IMR-90 (cell line): ENCODE results near the gene FUT8. TPM values are rescaled to one million over a fixed set of nuclear protein-coding genes. Genes with fewer than 3 reads are reported as not detected.

Source experiments
- ATAC-seq: fragments of 200-7000 bp; cut with Tn5 transposase; 2 replicates; pipeline ENCODE4 v1.9.1; 2020; ENCODE audit warnings: low read depth, mild to moderate bottlenecking, moderate library complexity
- BruUV-seq: library from RNA; stranded (reverse); fragments of 400-500 nt; replicated peaks from 2 replicates; lab custom pipeline; 2021; lab: Mats Ljungman, UMichigan
- CTCF ChIA-PET: fragments of 300-600 bp; formaldehyde crosslinking; extraction: SDS; loops from one replicate; lab custom pipeline; 2021; ENCODE audit warnings: antibody characterized with exemption; lab: Yijun Ruan, JAX
- POLR2A ChIA-PET: fragments of 300-600 bp; sonication (Branson Sonifier 250); formaldehyde crosslinking; loops from one replicate; lab custom pipeline; 2022; ENCODE audit warnings: antibody characterized with exemption; ENCODE audit not compliant: unreplicated experiment; lab: Charles Lee
- DNase-seq: peaks from one replicate; pipeline ENCODE4 v3.0.0; 2013
- H2AFZ ChIP-seq: replicated peaks from 2 replicates; pipeline ENCODE3; 2013; ENCODE audit warnings: low read length, mild to moderate bottlenecking; ENCODE audit not compliant: poor library complexity
- H2AK5ac ChIP-seq: 2 replicates; pipeline ENCODE4 v1.6.1; 2013; ENCODE audit warnings: low read depth, low read length, inconsistent platforms
- H2AK9ac ChIP-seq: replicated peaks from 2 replicates; pipeline ENCODE3; 2013; ENCODE audit warnings: mild to moderate bottlenecking, low read depth, low read length, moderate library complexity; ENCODE audit not compliant: poor library complexity
- H2BK120ac ChIP-seq: 2 replicates; pipeline ENCODE4 v1.6.1; 2013; ENCODE audit warnings: low read depth, low read length, inconsistent platforms
- H2BK15ac ChIP-seq: 3 replicates; pipeline ENCODE4 v1.6.1; 2013; ENCODE audit warnings: low read depth, low read length, inconsistent platforms
- H2BK20ac ChIP-seq: 2 replicates; pipeline ENCODE4 v1.6.1; 2013; ENCODE audit warnings: low read depth, mild to moderate bottlenecking, inconsistent platforms, low read length, moderate library complexity
- H2BK5ac ChIP-seq: 2 replicates; pipeline ENCODE4 v1.6.1; 2013; ENCODE audit warnings: mild to moderate bottlenecking, low read depth, low read length, inconsistent platforms; ENCODE audit not compliant: poor library complexity, severe bottlenecking
- H3K14ac ChIP-seq: replicated peaks from 2 replicates; pipeline ENCODE4 v1.6.1; 2013; ENCODE audit warnings: low read depth, low read length, inconsistent platforms
- H3K18ac ChIP-seq: 2 replicates; pipeline ENCODE4 v1.6.1; 2013; ENCODE audit warnings: low read depth, low read length, control low read depth
- H3K23ac ChIP-seq: 2 replicates; pipeline ENCODE4 v1.6.1; 2013; ENCODE audit warnings: low read depth, low read length, inconsistent platforms
- H3K27ac ChIP-seq: 2 replicates; pipeline ENCODE4 v1.5.1; 2013; ENCODE audit warnings: mild to moderate bottlenecking, control low read depth, low read length; ENCODE audit not compliant: insufficient read depth
- H3K27me3 ChIP-seq: 2 replicates; pipeline ENCODE4 v1.6.1; 2013; ENCODE audit warnings: low read length; ENCODE audit not compliant: control insufficient read depth, insufficient read depth
- H3K36me3 ChIP-seq: 2 replicates; pipeline ENCODE4 v1.6.1; 2013; ENCODE audit warnings: low read length, mixed read lengths; ENCODE audit not compliant: control insufficient read depth, insufficient read depth
- H3K4ac ChIP-seq: 2 replicates; pipeline ENCODE4 v1.6.1; 2013; ENCODE audit warnings: low read depth, low read length, inconsistent platforms
- H3K4me1 ChIP-seq: 2 replicates; pipeline ENCODE4 v1.6.1; 2013; ENCODE audit warnings: low read length, mixed read lengths; ENCODE audit not compliant: control insufficient read depth, insufficient read depth
- H3K4me2 ChIP-seq: 2 replicates; pipeline ENCODE4 v1.6.1; 2013; ENCODE audit warnings: low read depth, mild to moderate bottlenecking, control low read depth, low read length, moderate library complexity
- H3K4me3 ChIP-seq: 2 replicates; pipeline ENCODE4 v1.5.1; 2013; ENCODE audit warnings: low read depth, mild to moderate bottlenecking, control low read depth, low read length, moderate library complexity; ENCODE audit not compliant: insufficient read depth
- H3K56ac ChIP-seq: 2 replicates; pipeline ENCODE4 v1.6.1; 2013; ENCODE audit warnings: low read length, inconsistent platforms; ENCODE audit not compliant: insufficient read depth; ENCODE audit errors: extremely low read depth
- H3K79me1 ChIP-seq, 2 experiments: 2 replicates each; pipeline ENCODE4 v1.6.1; 2013; ENCODE audit warnings: low read length in 2 of 2, inconsistent platforms in 1 of 2, low read depth in 1 of 2
- H3K9ac ChIP-seq: 2 replicates; pipeline ENCODE4 v1.6.1; 2013; ENCODE audit warnings: low read depth, low read length, control low read depth
- H3K9me1 ChIP-seq: 2 replicates; pipeline ENCODE4 v1.6.1; 2013; ENCODE audit warnings: low read length, inconsistent platforms; ENCODE audit not compliant: insufficient read depth
- H3K9me3 ChIP-seq: 2 replicates; pipeline ENCODE4 v1.6.1; 2013; ENCODE audit warnings: low read length; ENCODE audit not compliant: control insufficient read depth, insufficient read depth
- H4K20me1 ChIP-seq: 2 replicates; pipeline ENCODE4 v1.6.1; 2013; ENCODE audit warnings: low read length, inconsistent platforms; ENCODE audit not compliant: insufficient read depth
- H4K5ac ChIP-seq: 2 replicates; pipeline ENCODE4 v1.6.1; 2013; ENCODE audit warnings: mild to moderate bottlenecking, low read depth, low read length, control low read depth
- H4K8ac ChIP-seq, 2 experiments: 2 replicates each; pipeline ENCODE4 v1.6.1; 2013; ENCODE audit warnings: low read depth in 2 of 2, low read length in 2 of 2, control low read depth in 1 of 2, inconsistent platforms in 1 of 2
- H4K91ac ChIP-seq: 2 replicates; pipeline ENCODE4 v1.6.1; 2013; ENCODE audit warnings: low read depth, low read length, inconsistent platforms; ENCODE audit not compliant: insufficient read depth
- CEBPB ChIP-seq: IDR thresholded peaks from 2 replicates; pipeline ENCODE4 v1.6.1; 2012; ENCODE audit warnings: low read depth, low read length, improper control_type of control experiment
- CHD1 ChIP-seq: IDR thresholded peaks from 2 replicates; pipeline ENCODE4 v1.6.1; 2012; ENCODE audit warnings: low read depth, low read length, improper control_type of control experiment
- ELK1 ChIP-seq: fragments of 150-350 bp; IDR thresholded peaks from 2 replicates; pipeline ENCODE4 v1.6.1; 2016; ENCODE audit warnings: low read depth, mild to moderate bottlenecking, low read length, moderate library complexity, borderline replicate concordance
- MAFK ChIP-seq: IDR thresholded peaks from 2 replicates; pipeline ENCODE4 v1.6.1; 2012; ENCODE audit warnings: low read depth, low read length, improper control_type of control experiment
- MAZ ChIP-seq: IDR thresholded peaks from 2 replicates; pipeline ENCODE4 v1.6.1; 2012; ENCODE audit warnings: low read depth, mild to moderate bottlenecking, low read length, improper control_type of control experiment, moderate library complexity, borderline replicate concordance
- MXI1 ChIP-seq: IDR thresholded peaks from 2 replicates; pipeline ENCODE4 v1.6.1; 2012; ENCODE audit warnings: low read depth, mild to moderate bottlenecking, low read length, moderate library complexity, borderline replicate concordance
- POLR2A ChIP-seq: IDR thresholded peaks from 2 replicates; pipeline ENCODE4 v1.6.1; 2012; ENCODE audit warnings: mild to moderate bottlenecking, low read depth, low read length
- RAD21 ChIP-seq: IDR thresholded peaks from 2 replicates; pipeline ENCODE4 v1.6.1; 2012; ENCODE audit warnings: low read length, improper control_type of control experiment
- RCOR1 ChIP-seq: IDR thresholded peaks from 2 replicates; pipeline ENCODE4 v1.6.1; 2012; ENCODE audit warnings: mild to moderate bottlenecking, low read length, improper control_type of control experiment; ENCODE audit not compliant: insufficient replicate concordance
- SMC3 ChIP-seq: fragments of 150-350 bp; IDR thresholded peaks from 2 replicates; pipeline ENCODE4 v1.6.1; 2016; ENCODE audit warnings: low read depth, mild to moderate bottlenecking, antibody characterized with exemption, low read length, moderate library complexity
- WGBS, 2 experiments: methylation state at CpG; one replicate each; pipeline versions ENCODE4 v1.1.5 to v1.1.7; 2013; ENCODE audit warnings: missing lambda C conversion rate in 2 of 2; ENCODE audit not compliant: insufficient read length in 1 of 2; ENCODE audit errors: extremely low coverage in 2 of 2; 5-methylcytosine and 5-hydroxymethylcytosine counted together
- dilution Hi-C: fragments of 300-500 bp; cut with HindIII; formaldehyde crosslinking; loops from one replicate; pipeline ENCODE4 v1.14.3; 2018; ENCODE audit warnings: low sequenced_read_pairs; ENCODE audit not compliant: unreplicated experiment
- in situ Hi-C: fragments of 300-500 bp; cut with MboI; formaldehyde crosslinking; loops from 3 replicates; pipeline ENCODE4 v1.14.3; 2019; ENCODE audit warnings: low sequenced_read_pairs, inconsistent platforms, mixed read lengths
- intact Hi-C: fragments of 100-400 bp; cut with micrococcal nuclease; formaldehyde crosslinking; loops from 2 replicates; pipeline ENCODE4 v1.10.0; 2022
- polyA plus RNA-seq, 3 experiments: library from polyadenylated mRNA; depleted of rRNA; stranded (reverse); fragments of >200 nt; gene quantifications; 2 replicates each; pipeline ENCODE4 v1.2.3, GENCODE V29; 2012; ENCODE audit warnings: low replicate concordance in 1 of 3
- total RNA-seq: library from RNA; depleted of rRNA; stranded (reverse); fragments of >200 nt; gene quantifications from 2 replicates; pipeline ENCODE4 v1.2.3, GENCODE V29; 2012
- TF ChIP-seq, protein P1 (sequence below): conservative IDR thresholded peaks from 2 replicates; pipeline ENCODE4 v1.5.1; 2012; ENCODE audit warnings: mild to moderate bottlenecking, low read depth, low read length, improper control_type of control experiment
- TF ChIP-seq, protein P2 (sequence below): fragments of 150-350 bp; IDR thresholded peaks from 2 replicates; pipeline ENCODE4 v1.6.1; 2017; ENCODE audit warnings: mild to moderate bottlenecking, antibody characterized with exemption, low read length, low read depth

The FUT8 gene
- total and polyA plus RNA-seq, 2 of the 4 experiments (the other 2 are of a cell fraction) = 15.6 to 72.9 TPM

GRCh38 chr14:65528069-65528468 lies 115.5 kb downstream of the FUT8 start:
- TF ChIP-seq POLR2A (no peak), CEBPB (no peak), MAZ (no peak), CHD1 (no peak), SMC3 (no peak), RCOR1 (no peak), MAFK (no peak), RAD21 (no peak), MXI1 (no peak), ELK1 (no peak)
- TF ChIP-seq, protein P1, sequence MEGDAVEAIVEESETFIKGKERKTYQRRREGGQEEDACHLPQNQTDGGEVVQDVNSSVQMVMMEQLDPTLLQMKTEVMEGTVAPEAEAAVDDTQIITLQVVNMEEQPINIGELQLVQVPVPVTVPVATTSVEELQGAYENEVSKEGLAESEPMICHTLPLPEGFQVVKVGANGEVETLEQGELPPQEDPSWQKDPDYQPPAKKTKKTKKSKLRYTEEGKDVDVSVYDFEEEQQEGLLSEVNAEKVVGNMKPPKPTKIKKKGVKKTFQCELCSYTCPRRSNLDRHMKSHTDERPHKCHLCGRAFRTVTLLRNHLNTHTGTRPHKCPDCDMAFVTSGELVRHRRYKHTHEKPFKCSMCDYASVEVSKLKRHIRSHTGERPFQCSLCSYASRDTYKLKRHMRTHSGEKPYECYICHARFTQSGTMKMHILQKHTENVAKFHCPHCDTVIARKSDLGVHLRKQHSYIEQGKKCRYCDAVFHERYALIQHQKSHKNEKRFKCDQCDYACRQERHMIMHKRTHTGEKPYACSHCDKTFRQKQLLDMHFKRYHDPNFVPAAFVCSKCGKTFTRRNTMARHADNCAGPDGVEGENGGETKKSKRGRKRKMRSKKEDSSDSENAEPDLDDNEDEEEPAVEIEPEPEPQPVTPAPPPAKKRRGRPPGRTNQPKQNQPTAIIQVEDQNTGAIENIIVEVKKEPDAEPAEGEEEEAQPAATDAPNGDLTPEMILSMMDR = no peak
- TF ChIP-seq, protein P2, sequence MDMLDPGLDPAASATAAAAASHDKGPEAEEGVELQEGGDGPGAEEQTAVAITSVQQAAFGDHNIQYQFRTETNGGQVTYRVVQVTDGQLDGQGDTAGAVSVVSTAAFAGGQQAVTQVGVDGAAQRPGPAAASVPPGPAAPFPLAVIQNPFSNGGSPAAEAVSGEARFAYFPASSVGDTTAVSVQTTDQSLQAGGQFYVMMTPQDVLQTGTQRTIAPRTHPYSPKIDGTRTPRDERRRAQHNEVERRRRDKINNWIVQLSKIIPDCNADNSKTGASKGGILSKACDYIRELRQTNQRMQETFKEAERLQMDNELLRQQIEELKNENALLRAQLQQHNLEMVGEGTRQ = no peak
- Histone ChIP-seq H4K5ac (no peak overlapping the region), H3K4me3 (no peak overlapping the region), H3K4me1 (no peaks in the 10 kb centered on the region), H3K9me1 (no peaks in the 10 kb centered on the region), H3K9me3 (peaks cover 4% of the 10 kb centered on the region; the same call in 1 of the 2 replicates), H3K9ac (no peak overlapping the region), H3K14ac (no peak overlapping the region), H3K4me2 (no peak overlapping the region), H3K27me3 (no peaks in the 10 kb centered on the region), H2BK5ac (no peak overlapping the region), H3K18ac (no peak overlapping the region), H2BK20ac (no peak overlapping the region), H2BK120ac (no peak overlapping the region), H2AK5ac (no peak overlapping the region), H3K23ac (no peak overlapping the region), H4K91ac (no peak overlapping the region), H4K20me1 (no peaks in the 10 kb centered on the region; the same call in 1 of the 2 replicates), H2BK15ac (no peak overlapping the region), H4K8ac (no peak overlapping the region), H3K27ac (no peak overlapping the region), H3K36me3 (no peaks in the 10 kb centered on the region), H3K56ac (no peak overlapping the region), H2AK9ac (no peak overlapping the region), H3K4ac (no peak overlapping the region), H2AFZ (no peak overlapping the region), H3K79me1 (peaks cover 3 to 8% of the 10 kb centered on the region in 2 experiments; a peak in 2 of 4 replicates)
- POLR2A ChIA-PET = no interaction called here
- BruUV-seq = no TSS peak
- CTCF ChIA-PET = interaction anchor here (1.0 kb wide), 1 partner anchor 21 kb away, joined by 4 read pairs; no protein-coding TSS in a partner anchor
- 100% methylated on average over 3 of the region's 11 CpGs; no CpG with 5 or more reads in 1 of the 2 experiments for WGBS, 2 experiments
- in situ Hi-C loops = no loop called here
- DNase-seq (no peak), ATAC-seq (no peak)
- intact Hi-C loops = no loop called here
- dilution Hi-C loops = no loop called here
